SK-N-SH (cell line): ENCODE results near the gene ST8SIA4.

Experiments used
- GABPA ChIP-seq: IDR thresholded peaks from 2 replicates; pipeline ENCODE4 v1.4.0; 2012; ENCODE audit warnings: low read depth, mild to moderate bottlenecking
- JUND ChIP-seq: IDR thresholded peaks from 2 replicates; pipeline ENCODE4 v1.4.0; 2012
- MXI1 ChIP-seq: IDR thresholded peaks from 2 replicates; pipeline ENCODE4 v1.6.1; 2012; ENCODE audit warnings: mild to moderate bottlenecking, low read depth, low read length, improper control_type of control experiment
- NFIC ChIP-seq: IDR thresholded peaks from 2 replicates; pipeline ENCODE4 v1.4.0; 2012; ENCODE audit warnings: borderline replicate concordance
- NRF1 ChIP-seq: IDR thresholded peaks from 2 replicates; pipeline ENCODE4 v1.6.1; 2012; ENCODE audit warnings: low read depth, mild to moderate bottlenecking, low read length
- POLR2AphosphoS5 ChIP-seq: IDR thresholded peaks from 2 replicates; pipeline ENCODE4 v1.6.1; 2012; ENCODE audit warnings: low read depth, low read length
- TAF1 ChIP-seq: IDR thresholded peaks from 2 replicates; pipeline ENCODE4 v1.6.1; 2012; ENCODE audit warnings: low read depth, mild to moderate bottlenecking, low read length, moderate library complexity, borderline replicate concordance
- YY1 ChIP-seq: IDR thresholded peaks from 2 replicates; pipeline ENCODE4 v1.4.0; 2012; ENCODE audit warnings: low read depth, mild to moderate bottlenecking
- TF ChIP-seq, protein P1 (sequence below): IDR thresholded peaks from 2 replicates; pipeline ENCODE4 v1.6.1; 2012; ENCODE audit warnings: mild to moderate bottlenecking, low read depth, low read length, moderate library complexity
- TF ChIP-seq, protein P2 (sequence below): IDR thresholded peaks from 2 replicates; pipeline ENCODE4 v1.4.0; 2012; ENCODE audit warnings: low read depth
- TF ChIP-seq, protein P3 (sequence below): fragments of 200-600 bp; sonication (generic); IDR thresholded peaks from 2 replicates; pipeline ENCODE4 v1.6.1; 2017; ENCODE audit warnings: antibody characterized with exemption, mild to moderate bottlenecking, moderate library complexity
- TF ChIP-seq, protein P4 (sequence below): IDR thresholded peaks from 2 replicates; pipeline ENCODE4 v1.4.0; 2012; ENCODE audit warnings: low read depth, borderline replicate concordance

DNA sequence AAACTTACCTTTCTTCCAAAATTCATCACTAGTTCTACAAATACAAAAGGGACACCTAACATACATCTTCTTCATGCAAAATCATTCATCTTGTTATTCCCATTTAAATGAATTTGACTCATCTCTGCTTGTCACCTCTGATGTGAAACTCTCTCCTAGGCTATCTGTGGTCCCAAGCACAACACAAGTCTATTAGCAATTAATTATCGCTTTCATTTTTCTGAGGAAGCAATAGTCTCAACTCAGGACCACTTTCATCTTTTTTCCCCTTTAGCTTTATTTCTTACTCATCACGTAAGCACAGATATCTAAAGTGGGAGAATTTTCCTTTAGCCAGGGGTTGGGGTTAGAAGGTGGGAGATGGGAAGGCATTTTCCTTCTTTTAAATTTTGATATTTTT is 131.9 kb downstream of the ST8SIA4 start:
- no peak for TF ChIP-seq YY1
- no peak for TF ChIP-seq GABPA
- TF ChIP-seq, protein P1, sequence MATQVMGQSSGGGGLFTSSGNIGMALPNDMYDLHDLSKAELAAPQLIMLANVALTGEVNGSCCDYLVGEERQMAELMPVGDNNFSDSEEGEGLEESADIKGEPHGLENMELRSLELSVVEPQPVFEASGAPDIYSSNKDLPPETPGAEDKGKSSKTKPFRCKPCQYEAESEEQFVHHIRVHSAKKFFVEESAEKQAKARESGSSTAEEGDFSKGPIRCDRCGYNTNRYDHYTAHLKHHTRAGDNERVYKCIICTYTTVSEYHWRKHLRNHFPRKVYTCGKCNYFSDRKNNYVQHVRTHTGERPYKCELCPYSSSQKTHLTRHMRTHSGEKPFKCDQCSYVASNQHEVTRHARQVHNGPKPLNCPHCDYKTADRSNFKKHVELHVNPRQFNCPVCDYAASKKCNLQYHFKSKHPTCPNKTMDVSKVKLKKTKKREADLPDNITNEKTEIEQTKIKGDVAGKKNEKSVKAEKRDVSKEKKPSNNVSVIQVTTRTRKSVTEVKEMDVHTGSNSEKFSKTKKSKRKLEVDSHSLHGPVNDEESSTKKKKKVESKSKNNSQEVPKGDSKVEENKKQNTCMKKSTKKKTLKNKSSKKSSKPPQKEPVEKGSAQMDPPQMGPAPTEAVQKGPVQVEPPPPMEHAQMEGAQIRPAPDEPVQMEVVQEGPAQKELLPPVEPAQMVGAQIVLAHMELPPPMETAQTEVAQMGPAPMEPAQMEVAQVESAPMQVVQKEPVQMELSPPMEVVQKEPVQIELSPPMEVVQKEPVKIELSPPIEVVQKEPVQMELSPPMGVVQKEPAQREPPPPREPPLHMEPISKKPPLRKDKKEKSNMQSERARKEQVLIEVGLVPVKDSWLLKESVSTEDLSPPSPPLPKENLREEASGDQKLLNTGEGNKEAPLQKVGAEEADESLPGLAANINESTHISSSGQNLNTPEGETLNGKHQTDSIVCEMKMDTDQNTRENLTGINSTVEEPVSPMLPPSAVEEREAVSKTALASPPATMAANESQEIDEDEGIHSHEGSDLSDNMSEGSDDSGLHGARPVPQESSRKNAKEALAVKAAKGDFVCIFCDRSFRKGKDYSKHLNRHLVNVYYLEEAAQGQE: no peak
- TF ChIP-seq, protein P2, sequence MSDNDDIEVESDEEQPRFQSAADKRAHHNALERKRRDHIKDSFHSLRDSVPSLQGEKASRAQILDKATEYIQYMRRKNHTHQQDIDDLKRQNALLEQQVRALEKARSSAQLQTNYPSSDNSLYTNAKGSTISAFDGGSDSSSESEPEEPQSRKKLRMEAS: no peak
- no peak for TF ChIP-seq NFIC
- TF ChIP-seq, protein P3, sequence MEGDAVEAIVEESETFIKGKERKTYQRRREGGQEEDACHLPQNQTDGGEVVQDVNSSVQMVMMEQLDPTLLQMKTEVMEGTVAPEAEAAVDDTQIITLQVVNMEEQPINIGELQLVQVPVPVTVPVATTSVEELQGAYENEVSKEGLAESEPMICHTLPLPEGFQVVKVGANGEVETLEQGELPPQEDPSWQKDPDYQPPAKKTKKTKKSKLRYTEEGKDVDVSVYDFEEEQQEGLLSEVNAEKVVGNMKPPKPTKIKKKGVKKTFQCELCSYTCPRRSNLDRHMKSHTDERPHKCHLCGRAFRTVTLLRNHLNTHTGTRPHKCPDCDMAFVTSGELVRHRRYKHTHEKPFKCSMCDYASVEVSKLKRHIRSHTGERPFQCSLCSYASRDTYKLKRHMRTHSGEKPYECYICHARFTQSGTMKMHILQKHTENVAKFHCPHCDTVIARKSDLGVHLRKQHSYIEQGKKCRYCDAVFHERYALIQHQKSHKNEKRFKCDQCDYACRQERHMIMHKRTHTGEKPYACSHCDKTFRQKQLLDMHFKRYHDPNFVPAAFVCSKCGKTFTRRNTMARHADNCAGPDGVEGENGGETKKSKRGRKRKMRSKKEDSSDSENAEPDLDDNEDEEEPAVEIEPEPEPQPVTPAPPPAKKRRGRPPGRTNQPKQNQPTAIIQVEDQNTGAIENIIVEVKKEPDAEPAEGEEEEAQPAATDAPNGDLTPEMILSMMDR: no peak
- TF ChIP-seq POLR2AphosphoS5: no peak
- TF ChIP-seq JUND: no peak
- TF ChIP-seq TAF1: no peak
- TF ChIP-seq MXI1: no peak
- no peak for TF ChIP-seq NRF1
- TF ChIP-seq, protein P4, sequence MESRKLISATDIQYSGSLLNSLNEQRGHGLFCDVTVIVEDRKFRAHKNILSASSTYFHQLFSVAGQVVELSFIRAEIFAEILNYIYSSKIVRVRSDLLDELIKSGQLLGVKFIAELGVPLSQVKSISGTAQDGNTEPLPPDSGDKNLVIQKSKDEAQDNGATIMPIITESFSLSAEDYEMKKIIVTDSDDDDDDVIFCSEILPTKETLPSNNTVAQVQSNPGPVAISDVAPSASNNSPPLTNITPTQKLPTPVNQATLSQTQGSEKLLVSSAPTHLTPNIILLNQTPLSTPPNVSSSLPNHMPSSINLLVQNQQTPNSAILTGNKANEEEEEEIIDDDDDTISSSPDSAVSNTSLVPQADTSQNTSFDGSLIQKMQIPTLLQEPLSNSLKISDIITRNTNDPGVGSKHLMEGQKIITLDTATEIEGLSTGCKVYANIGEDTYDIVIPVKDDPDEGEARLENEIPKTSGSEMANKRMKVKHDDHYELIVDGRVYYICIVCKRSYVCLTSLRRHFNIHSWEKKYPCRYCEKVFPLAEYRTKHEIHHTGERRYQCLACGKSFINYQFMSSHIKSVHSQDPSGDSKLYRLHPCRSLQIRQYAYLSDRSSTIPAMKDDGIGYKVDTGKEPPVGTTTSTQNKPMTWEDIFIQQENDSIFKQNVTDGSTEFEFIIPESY: no peak
